Astrocyte of the spinal cord (primary cell): ENCODE results near the gene ICE2.

Experiments used
- DNase-seq: peaks from one replicate; pipeline ENCODE4 v3.0.0; 2011; ENCODE audit warnings: low read depth, low spot score
- H3K4me3 ChIP-seq: 2 replicates; pipeline ENCODE4 v1.5.1; 2011; ENCODE audit warnings: low read depth, mild to moderate bottlenecking, low read length, moderate library complexity
- CTCF ChIP-seq: IDR thresholded peaks from 2 replicates; pipeline ENCODE4 v1.5.1; 2012; ENCODE audit warnings: low read depth, mild to moderate bottlenecking, low read length, inconsistent platforms
- in situ Hi-C: cut with HindIII; loops from 2 replicates; pipeline ENCODE4 v1.10.0; 2017; ENCODE audit warnings: low sequenced_read_pairs

The ICE2 gene

DNA sequence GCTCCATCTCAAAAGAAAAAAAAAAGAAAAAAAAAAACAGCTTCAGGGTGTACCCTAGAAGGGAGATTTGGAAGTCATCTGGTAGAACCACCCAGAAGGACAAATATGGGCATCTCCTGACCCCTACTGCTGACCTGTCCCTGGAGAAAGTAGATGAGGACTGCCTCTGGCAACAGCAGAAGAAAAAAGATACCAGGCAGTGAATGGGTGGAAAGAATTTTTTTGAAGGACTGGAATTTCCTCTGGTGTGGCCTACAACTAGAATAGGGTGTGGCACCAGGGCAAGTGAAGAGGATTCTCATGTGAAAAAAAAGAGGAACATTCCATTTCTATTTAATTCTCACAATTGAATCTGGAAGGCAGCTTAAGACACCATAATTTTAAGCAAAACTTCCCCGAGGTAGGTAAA is 84.2 kb downstream of the ICE2 start:
- TF ChIP-seq CTCF: no peak
- DNase-seq: peak; percentile 48
- peak overlapping the region; percentile 91 for H3K4me3 ChIP-seq
- in situ Hi-C loops: no loop called here

- peak overlapping the region; percentile 91 for H3K4me3 ChIP-seq
- in situ Hi-C loops: no loop called here
- TF ChIP-seq CTCF: no peak
- DNase-seq: peak; percentile 97
Observed at GRCh38 chr15:60392986-60393790, 85.8 kb downstream of the ICE2 start.

GRCh38 chr15:60392601-60392985 is 86.3 kb downstream of the ICE2 start:
- H3K4me3 ChIP-seq: peak overlapping the region; percentile 91
- peak; percentile 89 for DNase-seq
- in situ Hi-C loops: no loop called here
- no peak for TF ChIP-seq CTCF

- DNase-seq: peak; percentile 53
Observed at GRCh38 chr15:60391722-60392315, 87.1 kb downstream of the ICE2 start.

DNA sequence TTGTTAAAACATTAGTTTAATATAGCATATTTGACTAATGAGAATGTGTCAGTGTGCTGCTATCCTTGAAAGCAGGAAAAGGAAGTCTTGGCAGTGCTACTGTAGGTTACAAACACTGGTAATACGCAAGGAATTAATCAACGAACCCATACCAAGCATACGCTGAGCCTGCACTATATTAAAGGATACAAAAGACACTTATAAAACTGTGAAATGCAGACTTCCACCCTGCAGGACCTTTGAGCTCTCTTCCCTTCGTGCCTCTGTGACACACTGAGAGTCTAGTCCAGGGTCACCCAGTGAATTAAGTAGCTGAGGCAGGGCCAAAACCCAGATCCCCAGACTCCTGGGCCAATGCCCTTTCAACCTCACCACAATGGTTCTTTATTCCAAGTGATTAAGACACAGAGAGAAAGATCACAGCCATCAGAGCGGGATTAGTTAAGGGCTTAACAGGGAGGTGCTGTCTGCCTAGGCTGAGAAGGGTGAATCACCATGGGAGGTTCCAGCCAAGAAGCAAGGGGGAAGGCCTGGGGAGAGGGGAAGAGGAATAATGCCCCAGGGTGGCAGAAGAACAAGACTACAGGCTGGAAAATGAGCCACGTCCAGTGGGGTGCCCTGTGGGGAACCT is 88.0 kb downstream of the ICE2 start:
- in situ Hi-C loops: no loop called here
- DNase-seq: peak; percentile 88
- TF ChIP-seq CTCF: no peak
- H3K4me3 ChIP-seq: peak overlapping the region; percentile 91

More at GRCh38 chr15:60391722-60392315, 87.1 kb downstream of the ICE2 start:
- TF ChIP-seq CTCF: no peak
- in situ Hi-C loops: no loop called here
- peak overlapping the region; percentile 91 for H3K4me3 ChIP-seq

GRCh38 chr15:60390231-60390630 is 88.7 kb downstream of the ICE2 start:
- peak overlapping the region; percentile 17 for H3K4me3 ChIP-seq
- DNase-seq: peak; percentile 5
- in situ Hi-C loops: no loop called here
- TF ChIP-seq CTCF: no peak
